ENCODE results near the gene STARD6. TPM values are rescaled to one million over a fixed set of nuclear protein-coding genes. Genes with fewer than 3 reads are reported as not detected.

Gene STARD6
- 0.43 TPM in 1 of 2 replicates, not detected in the other for total RNA-seq

GRCh38 chr18:54357660-54358494, at the start of gene STARD6, which contains the start of gene C18orf54:
Gene STARD6, minus strand, starts transcription at chr18:54357858. Its CDS starts 3,285 bp downstream, at chr18:54354573.
Gene C18orf54, plus strand, starts transcription at chr18:54357906. Its CDS starts 2,667 bp downstream, at chr18:54360573.

Other genes with a start within 250 kb of the STARD6 start
- gene MBD2, start 133.2 kb downstream of the STARD6 start, total RNA-seq = 28.4 and 31.3 TPM in 2 replicates
- gene POLI, start 88.3 kb downstream of the STARD6 start, total RNA-seq = 8.4 and 21.5 TPM in 2 replicates
- gene C18orf54, start within 50 bp of the STARD6 start, total RNA-seq = 1.2 and 1.7 TPM in 2 replicates
- gene DYNAP, start 233.4 kb upstream of the STARD6 start, total RNA-seq = not detected in 2 replicates